WI38 (cell line): Measurements from ENCODE around the gene C9orf43.
A peak's percentile ranks its signal among the peaks of the same experiment; 100 is the strongest.
"Not testable (repeated sequence)": the region's sequence is repeated elsewhere in the genome, so short reads cannot be mapped to it uniquely, and the experiment has no call there.

Experiments
- H3K4me3 ChIP-seq: 2 replicates; pipeline ENCODE4 v1.5.1; 2011; ENCODE audit warnings: low read depth, mild to moderate bottlenecking, control low read depth, low read length
- TF ChIP-seq, protein P1 (sequence below): IDR thresholded peaks from 2 replicates; pipeline ENCODE4 v1.5.1; 2012; ENCODE audit warnings: low read depth, mild to moderate bottlenecking, control low read depth, low read length

C9orf43 gene, protein sequence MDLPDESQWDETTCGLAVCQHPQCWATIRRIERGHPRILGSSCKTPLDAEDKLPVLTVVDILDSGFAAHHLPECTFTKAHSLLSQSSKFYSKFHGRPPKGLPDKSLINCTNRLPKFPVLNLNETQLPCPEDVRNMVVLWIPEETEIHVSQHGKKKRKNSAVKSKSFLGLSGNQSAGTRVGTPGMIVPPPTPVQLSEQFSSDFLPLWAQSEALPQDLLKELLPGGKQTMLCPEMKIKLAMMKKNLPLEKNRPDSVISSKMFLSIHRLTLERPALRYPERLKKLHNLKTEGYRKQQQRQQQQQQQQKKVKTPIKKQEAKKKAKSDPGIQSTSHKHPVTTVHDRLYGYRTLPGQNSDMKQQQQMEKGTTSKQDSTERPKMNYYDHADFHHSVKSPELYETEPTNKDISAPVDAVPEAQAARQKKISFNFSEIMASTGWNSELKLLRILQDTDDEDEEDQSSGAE

DNA sequence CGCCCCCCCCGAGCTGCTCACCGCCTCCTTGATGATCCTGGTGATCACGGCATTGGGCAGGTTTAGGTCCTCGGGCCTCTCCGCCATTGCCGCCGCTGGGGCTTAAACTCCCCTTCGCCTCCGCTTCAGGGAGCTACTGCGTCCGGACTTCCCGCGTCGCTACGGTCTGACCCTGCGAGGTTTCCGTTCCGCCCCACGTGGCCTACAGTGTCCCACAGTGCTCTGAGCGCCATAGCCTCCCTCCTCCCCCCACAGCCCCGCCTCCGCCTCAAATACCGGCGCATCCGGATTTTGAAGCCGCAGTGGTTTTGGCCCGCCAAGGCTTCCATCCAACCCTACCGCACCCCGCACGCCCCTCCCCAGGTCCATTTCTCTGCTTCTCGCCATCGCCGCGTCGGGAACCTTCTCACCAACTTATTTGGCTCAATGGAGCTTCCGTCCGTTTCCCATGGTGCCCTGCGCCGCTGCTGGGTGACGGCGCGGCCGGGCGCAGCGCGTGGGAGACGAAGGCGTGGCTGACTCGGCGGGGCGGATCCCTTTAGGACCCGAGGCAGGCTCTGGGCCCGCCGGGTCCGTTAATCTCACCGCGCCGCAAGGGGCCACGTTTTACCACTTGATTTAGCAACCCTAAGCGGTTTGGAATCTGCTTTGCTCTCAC lies at the start of gene C9orf43, which contains the start of gene POLE3:
Gene C9orf43 (plus strand): TSS at position 541 of the 658 bp plus-strand sequence. CDS start 2,747 bp downstream, outside the sequence.
Gene POLE3 (minus strand): TSS at position 469 of the 658 bp plus-strand sequence. CDS start 382 bp downstream, at position 87.
- TF ChIP-seq, protein P1, sequence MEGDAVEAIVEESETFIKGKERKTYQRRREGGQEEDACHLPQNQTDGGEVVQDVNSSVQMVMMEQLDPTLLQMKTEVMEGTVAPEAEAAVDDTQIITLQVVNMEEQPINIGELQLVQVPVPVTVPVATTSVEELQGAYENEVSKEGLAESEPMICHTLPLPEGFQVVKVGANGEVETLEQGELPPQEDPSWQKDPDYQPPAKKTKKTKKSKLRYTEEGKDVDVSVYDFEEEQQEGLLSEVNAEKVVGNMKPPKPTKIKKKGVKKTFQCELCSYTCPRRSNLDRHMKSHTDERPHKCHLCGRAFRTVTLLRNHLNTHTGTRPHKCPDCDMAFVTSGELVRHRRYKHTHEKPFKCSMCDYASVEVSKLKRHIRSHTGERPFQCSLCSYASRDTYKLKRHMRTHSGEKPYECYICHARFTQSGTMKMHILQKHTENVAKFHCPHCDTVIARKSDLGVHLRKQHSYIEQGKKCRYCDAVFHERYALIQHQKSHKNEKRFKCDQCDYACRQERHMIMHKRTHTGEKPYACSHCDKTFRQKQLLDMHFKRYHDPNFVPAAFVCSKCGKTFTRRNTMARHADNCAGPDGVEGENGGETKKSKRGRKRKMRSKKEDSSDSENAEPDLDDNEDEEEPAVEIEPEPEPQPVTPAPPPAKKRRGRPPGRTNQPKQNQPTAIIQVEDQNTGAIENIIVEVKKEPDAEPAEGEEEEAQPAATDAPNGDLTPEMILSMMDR, result no peak
- peak within 1 kb of the TSS; percentile 93 for H3K4me3 ChIP-seq

DNA sequence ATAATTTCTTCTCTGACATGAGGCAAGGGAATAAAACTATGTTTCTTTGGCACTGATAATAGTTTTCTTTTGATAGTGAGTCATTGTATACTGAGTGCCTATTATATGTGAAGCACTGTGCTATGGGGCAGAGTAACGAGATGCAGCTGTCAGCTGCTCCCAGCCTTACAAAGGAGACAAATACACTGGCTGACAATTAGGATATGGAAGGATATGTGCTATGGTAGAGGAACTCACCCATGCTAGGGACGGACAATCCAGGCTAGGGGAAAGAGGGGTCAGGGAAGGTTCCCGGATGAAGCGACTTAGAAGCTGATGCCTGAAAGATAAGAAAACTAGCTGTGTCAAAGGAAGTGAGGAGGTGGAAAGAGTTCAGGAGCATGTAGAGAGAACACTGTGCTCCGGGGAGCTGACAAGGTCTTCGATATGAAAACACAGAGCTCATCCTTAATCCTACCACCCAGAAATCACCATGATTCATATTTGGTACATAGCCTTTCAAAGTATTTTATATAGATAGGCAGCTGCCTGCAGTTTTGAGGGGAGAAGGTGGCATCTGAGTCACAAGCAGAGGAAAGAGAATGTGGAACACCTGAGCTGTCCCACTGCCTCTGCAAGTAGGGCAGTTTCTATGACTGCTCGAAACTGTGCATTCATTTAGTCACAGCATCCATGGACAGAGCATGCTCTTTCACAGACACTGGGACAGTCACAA lies 49.1 kb upstream of the C9orf43 start:
- TF ChIP-seq, protein P1, result no peak
- H3K4me3 ChIP-seq, result no peak overlapping the region

DNA sequence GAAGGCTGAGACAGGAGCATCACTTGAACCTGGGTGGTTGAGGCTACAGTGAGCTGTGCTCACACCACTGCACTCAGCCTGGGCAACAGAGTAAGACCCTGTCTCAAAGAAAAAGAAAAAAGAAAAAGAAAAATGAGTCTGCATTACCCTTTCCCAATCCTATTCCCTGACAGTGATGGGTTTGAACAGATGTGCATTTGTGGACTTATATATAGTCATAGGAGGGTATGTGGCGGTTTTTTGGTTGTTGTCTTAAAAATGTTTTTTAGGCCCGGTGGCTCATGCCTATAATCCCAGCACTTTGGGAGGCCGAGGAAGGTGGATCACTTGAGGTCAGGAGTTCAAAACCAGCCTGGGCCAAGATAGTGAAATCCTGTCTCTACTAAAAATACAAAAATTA lies 47.2 kb upstream of the C9orf43 start:
- H3K4me3 ChIP-seq, result no peak overlapping the region
- TF ChIP-seq, protein P1, result no peak

DNA sequence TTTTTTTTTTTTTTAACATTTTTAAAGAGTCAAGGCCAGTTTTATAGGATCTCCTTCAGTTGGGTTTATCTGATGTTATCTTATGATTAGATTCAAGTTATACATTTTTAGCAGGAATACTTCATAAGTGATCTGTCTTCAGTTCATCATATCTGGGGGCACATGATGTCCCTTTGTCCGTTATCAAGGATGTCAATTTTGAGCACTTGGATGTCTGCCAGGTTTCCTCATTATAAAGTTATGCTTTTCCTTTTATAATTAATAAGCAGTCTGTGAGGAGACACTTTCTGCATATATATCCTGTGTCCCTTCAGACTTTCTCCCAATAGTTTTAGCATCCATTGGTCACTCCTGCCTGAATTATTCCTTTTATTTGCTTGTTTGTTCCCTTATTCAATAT lies 45.6 kb upstream of the C9orf43 start:
- no peak overlapping the region for H3K4me3 ChIP-seq
- TF ChIP-seq, protein P1, result no peak

DNA sequence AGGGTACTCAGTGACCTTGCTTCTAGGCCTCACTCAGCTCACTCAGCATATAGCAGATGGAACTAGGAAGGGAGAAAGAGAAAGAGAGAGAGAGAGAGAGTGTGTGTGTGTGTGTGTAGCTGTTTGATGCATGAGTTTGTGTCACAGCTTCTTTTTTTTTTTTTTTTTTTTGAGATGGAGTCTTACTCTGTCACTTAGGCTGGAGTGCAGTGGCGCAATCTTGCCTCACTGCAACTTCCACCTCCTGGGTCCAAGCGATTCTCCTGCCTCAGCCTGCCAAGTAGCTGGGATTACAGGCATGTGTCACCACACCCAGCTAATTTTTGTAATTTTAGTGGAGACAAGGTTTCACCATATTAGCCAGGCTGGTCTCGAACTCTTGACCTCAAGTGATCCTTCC lies 44.9 kb upstream of the C9orf43 start:
- H3K4me3 ChIP-seq, result not testable (repeated sequence)

DNA sequence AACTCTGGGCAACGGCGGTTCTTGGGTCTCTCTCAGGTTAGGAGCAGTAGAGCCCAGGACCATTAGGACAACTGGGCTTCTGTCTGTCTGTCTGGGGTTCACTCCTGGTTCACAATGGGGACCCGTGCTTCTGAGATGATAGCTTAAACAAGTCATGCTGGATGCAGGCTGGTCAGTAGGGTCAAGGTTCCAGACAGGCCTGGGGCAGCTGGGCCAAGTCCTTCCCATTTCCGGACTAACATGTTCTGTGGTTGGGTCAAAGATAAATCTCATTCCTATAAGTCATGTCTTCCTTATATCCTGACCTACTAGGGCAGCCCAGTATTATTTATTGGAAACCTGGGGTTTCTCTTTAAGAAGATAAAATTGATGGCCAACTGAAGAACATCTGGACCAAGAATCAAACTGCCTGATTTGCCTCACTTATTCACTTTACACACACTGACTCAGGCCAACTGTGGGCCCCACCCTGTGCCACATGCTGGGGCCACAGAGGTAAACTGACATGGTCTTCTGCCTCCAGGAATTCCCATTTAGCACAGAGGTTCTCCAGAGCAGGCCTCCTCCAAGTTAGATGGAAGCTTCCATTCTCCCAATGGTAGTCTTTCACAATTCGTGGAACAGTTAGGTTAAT lies 42.1 kb upstream of the C9orf43 start:
- TF ChIP-seq, protein P1, result no peak
- no peak overlapping the region for H3K4me3 ChIP-seq

DNA sequence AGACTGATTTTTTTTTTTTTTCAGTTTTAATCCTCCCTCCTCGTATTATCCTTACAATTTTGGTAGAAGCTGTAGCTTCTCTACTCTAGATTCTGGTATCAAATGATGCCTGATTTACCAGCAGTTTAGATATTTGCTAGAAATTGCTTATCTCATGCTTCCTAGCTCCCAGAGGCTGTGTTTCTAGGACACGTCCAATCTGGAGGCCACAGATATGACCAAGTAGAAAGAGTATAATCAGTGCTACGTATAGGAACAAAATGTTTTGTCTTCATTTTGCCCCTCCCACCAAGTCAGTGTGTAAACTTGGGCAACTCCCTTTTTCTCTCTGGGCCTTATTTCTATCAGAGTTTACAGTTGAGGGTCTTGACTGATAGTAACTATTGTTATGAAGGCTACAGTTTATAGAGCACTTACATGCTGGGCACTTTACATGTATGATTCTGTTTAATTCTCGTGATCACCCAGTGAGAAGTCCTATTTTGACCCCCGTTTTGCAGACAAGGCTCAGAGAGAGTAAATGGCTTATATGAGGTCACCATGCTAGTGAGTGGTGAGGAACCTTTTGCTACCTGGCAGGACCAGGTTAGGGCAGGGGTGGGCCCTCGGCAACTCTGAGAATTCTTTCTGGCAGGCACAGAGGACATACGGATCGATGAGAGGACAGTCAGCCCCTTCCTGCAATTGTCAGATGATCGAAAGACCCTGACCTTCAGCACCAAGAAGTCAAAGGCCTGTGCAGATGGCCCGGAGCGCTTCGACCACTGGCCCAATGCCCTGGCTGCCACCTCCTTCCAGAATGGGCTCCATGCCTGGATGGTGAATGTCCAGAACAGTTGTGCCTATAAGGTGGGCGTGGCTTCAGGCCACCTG lies 41.3 kb upstream of the C9orf43 start:
- no peak overlapping the region for H3K4me3 ChIP-seq
- TF ChIP-seq, protein P1, result no peak
